SKM-1 treated with dmso at 0.1 percent for 144 hours (cell line): ENCODE results near the gene SPATA31A5.
"Not testable (repeated sequence)": the region's sequence is repeated elsewhere in the genome, so short reads cannot be mapped to it uniquely, and the experiment has no call there.

ENCODE experiments used
- DNase-seq: peaks from one replicate; lab custom pipeline; 2025; ENCODE audit not compliant: unreplicated experiment; lab: John Stamatoyannopoulos, UW

Gene SPATA31A5

DNA sequence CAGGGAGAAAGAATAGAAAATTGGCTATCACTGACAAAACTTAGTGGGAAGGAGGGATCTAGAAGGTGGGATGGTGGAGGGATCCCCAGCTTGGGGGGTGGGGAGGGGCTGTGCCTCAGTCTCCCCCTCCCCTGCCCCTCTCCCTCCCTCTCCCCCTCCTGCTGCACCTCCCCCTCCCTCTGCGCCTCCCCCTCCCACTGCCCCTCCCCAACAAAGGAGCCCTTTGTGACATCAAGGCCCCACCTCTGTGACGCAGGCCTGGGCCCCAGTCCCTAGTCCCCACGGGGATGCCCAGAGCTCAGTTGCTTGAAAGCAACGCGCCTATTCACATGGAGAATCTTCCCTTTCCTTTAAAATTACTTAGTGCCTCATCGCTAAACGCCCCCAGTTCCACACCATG lies at the start of gene SPATA31A5:
SPATA31A5 (plus strand) TSS at position 301 of the 400 bp plus-strand sequence; CDS start at position 330, 29 bp downstream.
- not testable (repeated sequence) for DNase-seq

- DNase-seq: not testable (repeated sequence)
These were observed 48.8 kb downstream of the SPATA31A5 start for GRCh38 chr9:60962990-60963350.

GRCh38 chr9:60966382-60966781 lies 52.2 kb downstream of the SPATA31A5 start:
- not testable (repeated sequence) for DNase-seq
